ENCODE results near the gene ECI2.
"Not testable (repeated sequence)": the region's sequence is repeated elsewhere in the genome, so short reads cannot be mapped to it uniquely, and the experiment has no call there.

Gene ECI2

DNA sequence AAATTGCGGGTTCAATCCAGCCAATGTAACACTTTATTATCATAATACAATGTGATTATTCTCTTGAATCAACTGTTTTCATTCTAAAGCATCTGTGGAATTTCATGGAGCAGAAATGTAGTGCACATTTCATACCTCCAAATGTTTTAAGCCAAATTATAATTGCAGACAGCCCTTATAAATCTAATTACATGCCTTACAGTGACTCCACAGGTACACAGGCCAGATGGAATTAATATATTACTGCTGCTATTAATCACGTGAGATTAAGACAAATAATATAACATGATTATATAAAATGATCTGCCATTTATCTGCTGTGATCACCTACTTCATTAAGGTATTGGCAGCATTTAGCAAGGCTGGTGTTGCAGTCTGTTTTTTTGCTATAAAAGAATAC lies 9.7 kb upstream of the ECI2 start:
- DNase-seq, result no peak

DNA sequence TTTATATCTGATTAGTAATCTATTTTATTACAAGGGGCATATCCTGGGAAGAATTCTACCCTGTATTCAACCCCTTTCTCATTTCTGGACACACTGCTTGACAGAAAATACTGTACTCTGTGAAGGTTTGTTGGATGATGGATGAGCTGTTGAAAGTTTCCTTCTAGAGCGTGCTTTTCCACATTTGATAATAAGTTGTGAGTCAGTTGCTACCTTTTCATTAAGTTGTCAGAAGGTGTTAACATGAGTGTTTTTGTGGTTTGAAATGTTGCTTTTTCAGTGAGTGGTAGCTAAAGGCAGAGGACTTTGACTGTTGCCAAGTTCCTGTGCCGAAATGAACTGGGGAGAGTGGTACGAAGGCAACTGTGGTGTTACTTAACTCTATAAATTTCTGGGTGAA lies 3.9 kb upstream of the ECI2 start:
- no peak for DNase-seq

- no peak for DNase-seq
These were observed 2.8 kb upstream of the ECI2 start for GRCh38 chr6:4138186-4138585.

- DNase-seq, result no peak
These were observed 1.0 kb upstream of the ECI2 start for GRCh38 chr6:4136354-4136831.

GRCh38 chr6:4135665-4136353 lies 434 bp upstream of the ECI2 start:
- peak; percentile 72 to 100 (median 97) for DNase-seq

DNA sequence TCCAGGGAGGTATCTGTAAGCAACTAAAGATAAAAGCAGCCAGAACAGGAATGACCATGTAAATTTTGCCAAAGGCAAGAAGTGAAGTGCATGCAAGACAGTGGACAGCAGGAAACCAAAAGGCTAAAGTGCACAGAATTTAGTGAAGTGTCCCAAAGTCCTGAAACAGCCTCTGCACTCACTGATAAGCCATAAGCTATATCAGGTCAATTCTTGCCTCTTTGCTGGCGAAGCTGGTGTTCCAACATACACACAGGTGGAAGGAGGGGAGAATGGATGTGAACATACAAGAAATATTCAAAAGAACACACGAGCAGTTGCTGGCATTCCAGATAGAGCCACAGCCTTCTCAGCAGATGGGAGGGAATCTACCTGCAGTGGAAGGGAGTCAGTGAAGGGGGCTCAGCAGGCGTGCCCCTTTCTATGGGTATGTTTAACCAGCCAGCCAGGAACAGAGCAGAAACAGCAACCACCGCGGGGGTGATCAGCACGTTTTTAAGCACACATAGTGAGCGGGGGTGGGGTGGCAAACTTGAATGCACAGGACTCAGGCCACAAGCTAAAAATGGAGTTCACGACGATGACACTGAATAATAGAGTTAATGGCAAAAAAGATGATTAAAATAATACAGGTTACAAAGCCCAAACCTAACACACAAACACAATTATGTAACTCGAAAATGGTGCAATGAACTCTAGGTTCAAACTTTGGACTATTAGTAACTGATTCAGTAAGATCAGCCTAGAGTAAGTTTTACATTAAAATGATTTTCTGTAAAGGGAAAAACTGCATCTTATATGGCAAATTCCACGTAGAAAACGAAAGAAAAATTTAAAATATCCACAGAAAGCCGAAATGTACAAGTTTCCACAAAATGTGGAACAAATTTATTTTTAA lies 1.2 kb downstream of the ECI2 start:
- DNase-seq, result peak in 6 of 58 donors; percentile 2 to 13 (median 10)

- DNase-seq, result no peak
These were observed 4.9 kb downstream of the ECI2 start for GRCh38 chr6:4130357-4130987.

GRCh38 chr6:4129446-4129845 lies 5.9 kb downstream of the ECI2 start:
- no peak for DNase-seq

DNA sequence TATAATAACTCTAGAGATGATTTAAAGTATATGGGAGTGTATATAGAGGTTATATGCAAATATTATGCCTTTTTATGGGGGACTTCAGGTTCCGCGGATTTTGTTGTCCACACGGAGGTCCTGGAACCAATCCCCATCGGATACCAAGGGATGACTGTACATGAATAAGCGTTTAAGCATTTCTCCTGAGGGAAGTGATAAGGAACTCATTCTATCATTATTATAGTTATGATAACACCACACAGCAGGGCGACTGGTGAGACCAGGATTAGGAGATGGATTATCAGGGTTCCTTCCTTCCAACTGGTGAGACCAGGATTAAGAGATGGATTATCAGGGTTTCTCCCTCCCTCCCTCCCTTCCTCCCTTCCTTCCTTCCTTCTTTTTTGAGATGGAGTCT lies 6.6 kb downstream of the ECI2 start:
- DNase-seq, result no peak

DNA sequence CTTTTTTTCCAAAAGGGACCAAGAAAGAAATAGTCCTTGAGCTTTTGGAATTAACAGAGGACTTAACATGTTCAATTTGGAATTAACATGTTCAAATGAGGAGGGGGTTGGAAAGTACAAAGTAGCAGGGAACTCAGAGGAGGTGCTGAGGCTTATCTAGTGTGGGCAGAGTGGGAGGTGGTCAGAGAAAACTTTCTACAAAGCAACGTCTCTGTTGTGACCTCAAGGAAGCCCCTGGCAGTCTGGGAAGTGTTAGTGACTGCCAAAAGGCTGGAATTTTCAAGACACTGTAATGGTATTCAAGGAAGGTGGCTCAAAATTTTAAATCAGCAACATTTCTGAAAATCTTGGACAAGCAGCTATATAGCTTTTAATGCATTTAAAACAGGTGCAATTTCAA lies 7.3 kb downstream of the ECI2 start:
- no peak for DNase-seq

DNA sequence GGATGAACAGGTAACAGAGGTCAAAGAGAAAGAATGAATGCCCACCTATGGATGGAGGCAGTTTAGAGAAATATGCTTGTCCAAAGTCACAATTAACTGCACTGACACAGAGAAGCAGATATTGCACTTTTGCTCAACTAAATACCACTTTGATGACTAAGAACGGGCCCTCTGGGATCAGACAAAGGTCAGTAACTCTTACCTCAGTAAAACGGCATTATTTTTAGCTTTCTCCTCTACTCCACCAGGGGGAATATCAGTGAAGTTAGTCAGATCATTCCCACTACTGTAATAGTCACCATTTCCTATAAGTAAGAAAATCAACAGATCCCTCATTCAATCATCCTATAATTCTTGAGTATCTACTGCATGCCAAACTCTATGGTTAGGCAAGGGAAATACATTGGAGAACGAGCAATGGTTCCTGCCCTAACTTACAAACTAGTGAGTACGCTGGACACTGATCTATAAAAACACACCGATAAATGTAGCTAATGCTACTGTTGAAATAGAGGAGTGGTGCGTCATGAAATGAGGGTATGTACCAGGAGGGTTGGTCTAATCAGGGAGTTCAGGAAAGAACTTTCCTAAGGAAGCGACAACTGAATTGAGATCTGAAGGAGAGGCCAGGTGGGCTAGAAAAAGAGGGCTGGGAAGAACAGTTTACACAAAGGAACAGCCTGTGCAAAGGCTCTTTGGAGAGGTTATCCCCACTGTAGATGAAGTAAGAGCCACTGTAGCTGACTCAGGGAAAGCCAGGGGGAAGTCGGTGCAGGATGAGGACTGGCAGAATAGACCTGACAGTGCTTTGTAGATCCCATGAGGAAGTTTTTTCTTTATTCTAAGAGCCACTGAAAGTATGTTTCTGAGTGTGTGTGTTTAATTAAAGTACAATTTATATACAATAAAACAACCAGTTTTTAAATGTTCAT lies 9.2 kb downstream of the ECI2 start:
- no peak for DNase-seq

- DNase-seq, result no peak
These were observed 9.9 kb downstream of the ECI2 start for GRCh38 chr6:4125500-4125899.

- no peak for DNase-seq
These were observed 11.0 kb downstream of the ECI2 start for GRCh38 chr6:4124351-4124750.

DNA sequence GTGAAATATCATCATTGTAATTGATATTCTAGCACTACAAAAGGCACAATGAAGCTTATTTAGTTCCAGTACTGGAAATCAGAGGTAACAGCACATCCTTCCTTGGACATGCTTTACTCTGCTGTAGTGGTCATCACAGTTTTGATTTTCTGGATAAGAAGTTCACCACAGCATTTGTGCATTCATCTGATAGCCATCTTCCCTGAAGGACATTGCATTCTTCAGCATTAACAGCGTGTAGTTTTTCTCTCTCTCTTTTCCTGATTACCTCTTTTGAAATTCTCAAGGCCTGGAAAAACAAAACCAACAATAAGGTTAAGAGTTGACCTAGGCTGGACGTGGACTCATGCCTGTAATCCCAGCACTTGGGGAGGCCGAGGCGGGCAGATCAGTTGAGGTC lies 19.6 kb downstream of the ECI2 start:
- no peak for DNase-seq

DNA sequence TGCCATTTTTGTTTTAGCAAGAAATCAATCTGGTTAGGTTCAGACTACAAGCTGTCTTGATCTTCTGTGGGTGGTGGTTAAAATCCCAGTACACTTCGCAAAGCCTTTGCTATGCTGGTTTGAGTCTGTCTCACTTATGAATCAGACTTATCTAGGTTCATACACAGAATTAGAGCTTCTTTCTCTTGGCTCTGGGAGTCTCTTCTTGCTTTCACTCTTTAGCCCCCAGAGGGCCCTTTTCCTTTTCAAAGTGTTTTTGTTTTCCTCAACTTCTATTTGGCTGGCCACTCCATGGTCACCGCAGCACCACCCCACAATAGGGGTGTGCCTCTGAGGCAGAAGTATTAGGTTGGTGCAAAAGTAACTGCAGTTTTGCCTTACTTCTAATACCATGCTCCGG lies 21.3 kb downstream of the ECI2 start:
- DNase-seq, result no peak

DNA sequence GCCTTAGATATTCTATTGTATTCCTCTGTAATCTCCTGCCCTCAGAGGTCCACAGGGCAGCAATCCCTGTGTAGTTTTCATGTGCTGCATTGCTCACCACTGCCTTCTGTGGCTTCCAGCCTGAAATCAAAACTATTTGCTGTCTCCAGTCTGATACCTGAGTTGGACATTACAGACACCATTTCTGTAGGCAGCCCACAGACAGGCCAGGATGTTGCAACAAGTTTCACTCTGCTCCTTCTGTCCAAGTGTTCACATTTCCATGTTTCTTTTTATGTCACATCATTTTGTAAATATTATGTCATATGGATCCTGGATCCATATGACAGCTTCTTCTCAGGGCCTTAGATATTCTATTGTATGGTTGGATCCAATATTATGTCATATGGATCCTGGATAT lies 21.7 kb downstream of the ECI2 start:
- no peak for DNase-seq

- DNase-seq, result no peak
These were observed 23.0 kb downstream of the ECI2 start for GRCh38 chr6:4112366-4112765.

- not testable (repeated sequence) for DNase-seq
These were observed 26.0 kb downstream of the ECI2 start for GRCh38 chr6:4109363-4109815.

- no peak for DNase-seq
These were observed 26.7 kb downstream of the ECI2 start for GRCh38 chr6:4108561-4109093.

- no peak for DNase-seq
These were observed 27.5 kb downstream of the ECI2 start for GRCh38 chr6:4107873-4108272.
